ENCODE data around the gene HECTD1.
"Not testable (repeated sequence)": the region's sequence is repeated elsewhere in the genome, so short reads cannot be mapped to it uniquely, and the experiment has no call there.

The HECTD1 gene

DNA sequence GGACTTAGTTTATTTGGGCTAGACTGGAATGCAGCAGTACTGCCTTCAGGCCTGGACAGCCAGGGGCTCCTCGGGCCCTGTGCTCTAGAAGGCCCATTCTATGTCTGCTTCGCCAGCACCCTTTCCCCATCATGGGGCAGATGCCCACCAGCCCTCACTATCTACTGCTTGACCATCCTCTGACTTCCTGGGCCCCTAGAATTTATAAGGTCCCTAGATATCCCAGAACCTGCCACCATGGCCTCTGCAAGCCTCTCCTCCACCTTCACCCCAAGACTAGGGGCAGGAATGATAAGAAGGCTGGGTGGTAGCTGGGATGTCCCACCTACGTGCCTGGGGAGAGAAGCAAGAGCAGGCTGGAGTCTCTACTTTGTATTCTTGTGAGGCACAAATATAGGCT lies 122.6 kb downstream of the HECTD1 start:
- no peak for DNase-seq

DNA sequence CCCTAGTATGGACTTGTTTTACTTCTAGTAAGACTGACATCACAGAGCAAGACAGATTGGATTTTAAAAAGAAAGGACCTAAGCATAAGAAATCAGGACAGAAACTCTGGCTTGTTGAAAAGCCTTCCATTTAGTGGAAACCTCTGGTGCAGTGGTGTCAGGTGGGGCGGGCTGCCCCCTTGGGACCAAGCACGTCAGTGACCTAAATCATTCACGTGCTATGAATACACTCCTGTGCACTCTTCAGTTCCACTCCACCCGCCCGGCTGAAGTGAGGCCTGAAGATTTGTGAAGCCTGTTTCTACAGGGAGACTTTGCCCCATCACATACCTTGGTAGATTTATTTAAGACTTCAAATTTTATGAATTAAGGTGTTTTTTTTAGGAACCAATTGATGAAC lies 123.2 kb downstream of the HECTD1 start:
- DNase-seq = no peak

DNA sequence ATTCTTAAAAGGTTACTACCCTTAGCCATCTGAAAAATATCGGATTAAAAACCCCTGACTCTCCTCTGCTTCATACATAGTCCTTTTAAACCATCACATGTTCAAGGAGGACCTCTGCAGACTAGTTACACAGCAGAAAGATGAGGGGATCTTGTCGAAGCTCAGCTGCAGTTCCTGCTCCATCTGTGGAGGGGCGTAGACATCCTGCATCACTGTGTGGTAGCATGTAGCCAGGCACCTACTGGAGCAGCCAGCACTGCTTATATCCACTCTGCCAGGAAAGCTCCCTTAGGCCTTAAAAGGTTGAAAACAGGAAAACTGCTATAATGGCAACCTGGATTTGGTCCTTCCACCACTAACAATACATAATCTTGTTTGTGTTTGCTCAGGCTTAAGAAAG lies 123.8 kb downstream of the HECTD1 start:
- no peak for DNase-seq

DNA sequence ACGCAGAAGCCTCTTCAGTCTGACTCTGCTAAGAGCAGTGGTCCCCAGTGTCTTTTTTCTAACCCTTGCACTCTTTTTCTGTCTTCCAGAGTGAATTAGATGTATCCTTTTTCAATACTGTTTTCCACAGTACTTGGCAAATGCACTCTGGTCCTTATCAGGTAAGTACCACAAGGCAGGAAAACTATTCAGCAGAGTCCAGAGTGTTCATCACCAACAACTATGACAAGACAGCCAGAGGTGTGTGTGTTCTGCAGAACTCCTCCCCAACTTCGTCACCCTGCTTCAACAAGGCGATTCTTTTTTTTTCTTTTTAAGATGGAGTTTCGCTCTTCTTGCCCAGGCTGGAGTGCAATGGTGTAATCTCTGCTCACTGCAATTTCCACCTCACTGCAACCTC lies 127.1 kb downstream of the HECTD1 start:
- DNase-seq = no peak

DNA sequence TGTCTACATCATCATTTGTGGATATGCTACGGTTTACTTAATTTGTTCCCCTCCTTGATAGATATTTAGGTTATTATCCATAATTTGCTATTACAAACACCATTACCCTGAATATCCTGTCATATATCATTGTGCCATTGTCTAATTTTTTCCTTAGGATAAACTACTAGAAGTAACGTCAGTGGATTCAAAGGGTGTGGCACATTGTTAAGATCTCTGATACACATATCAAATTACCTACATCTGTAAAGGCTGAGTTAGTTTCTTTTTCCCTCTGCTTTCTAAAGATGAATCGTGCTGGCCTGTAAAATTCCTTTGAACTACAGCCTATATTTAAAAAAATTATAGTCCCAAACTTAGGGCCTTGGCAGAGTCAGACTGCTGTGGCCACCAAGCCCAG lies 127.5 kb downstream of the HECTD1 start:
- DNase-seq = no peak

DNA sequence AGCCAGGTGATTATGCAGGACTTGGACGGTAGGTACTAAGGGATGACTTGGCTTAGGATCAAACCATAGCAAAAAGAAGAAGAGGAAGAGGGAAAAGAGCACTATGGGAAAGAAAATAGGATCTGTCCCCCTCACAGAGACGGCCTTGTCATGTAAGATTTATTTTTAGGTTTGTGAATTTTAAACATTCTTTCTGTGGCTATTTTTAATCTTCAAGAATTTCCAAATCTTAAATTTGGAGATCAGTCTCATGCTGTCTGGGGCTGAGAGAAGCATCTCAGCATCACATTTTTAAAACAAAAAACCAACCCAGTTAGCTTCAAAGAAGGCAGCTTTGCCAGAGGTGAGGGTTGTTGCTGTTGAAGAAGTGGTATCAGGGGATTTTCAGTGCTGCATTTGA lies 128.8 kb downstream of the HECTD1 start:
- DNase-seq = no peak

DNA sequence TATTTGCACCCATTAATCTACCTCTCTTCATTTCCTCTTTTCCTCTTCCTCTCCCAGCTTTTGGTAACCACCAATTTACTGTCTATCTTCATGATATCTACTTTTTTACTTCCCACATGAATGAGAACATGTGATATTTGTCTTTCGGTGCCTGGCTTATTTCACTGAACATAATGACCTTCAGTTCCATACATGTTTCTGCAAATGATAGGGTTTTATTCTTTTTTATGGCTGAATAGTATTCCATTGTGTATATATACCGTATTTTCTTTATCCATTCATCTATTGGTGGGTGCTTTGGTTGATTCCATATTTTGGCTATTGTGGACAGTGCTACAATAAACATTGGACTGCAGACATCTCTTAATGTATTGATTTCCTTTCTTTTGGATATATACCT lies 132.4 kb downstream of the HECTD1 start:
- no peak for DNase-seq

DNA sequence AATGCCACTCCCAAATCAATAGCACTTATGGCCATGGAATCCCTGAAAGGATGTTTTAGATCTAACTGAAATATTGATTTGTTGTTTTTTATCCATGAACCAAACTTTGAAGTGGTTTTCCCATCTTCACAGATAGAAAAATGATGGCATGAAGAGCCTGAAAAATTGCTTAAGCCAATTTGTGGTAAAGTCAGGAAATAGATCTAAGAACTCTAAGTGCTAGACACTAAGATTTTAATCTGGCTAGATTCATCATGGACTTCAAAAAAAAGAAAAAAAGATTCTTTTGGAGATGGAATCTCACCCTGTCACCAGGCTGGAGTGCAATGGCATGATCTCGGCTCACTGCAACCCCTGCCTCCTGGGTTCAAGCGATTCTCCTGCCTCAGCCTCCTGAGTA lies 136.4 kb downstream of the HECTD1 start:
- DNase-seq = no peak

DNA sequence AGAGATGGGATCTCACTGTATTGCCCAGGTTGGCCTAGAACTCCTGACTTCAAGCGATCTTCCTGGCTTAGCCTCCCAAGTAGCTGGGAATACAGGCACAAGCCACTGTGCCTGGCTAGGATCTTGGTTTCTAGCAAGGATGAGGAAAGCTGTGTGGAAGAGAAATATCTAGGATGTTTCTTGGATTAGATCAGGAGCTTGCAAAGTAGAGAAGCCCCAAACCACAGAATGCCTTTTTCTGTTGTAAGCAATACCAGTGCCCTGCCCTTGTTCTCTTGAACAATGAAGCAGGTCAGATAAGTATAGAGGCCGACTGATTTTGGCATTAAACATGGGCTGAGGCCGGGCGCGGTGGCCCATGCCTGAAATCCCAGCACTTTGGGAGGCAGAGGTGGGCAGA lies 137.2 kb downstream of the HECTD1 start:
- DNase-seq = no peak

DNA sequence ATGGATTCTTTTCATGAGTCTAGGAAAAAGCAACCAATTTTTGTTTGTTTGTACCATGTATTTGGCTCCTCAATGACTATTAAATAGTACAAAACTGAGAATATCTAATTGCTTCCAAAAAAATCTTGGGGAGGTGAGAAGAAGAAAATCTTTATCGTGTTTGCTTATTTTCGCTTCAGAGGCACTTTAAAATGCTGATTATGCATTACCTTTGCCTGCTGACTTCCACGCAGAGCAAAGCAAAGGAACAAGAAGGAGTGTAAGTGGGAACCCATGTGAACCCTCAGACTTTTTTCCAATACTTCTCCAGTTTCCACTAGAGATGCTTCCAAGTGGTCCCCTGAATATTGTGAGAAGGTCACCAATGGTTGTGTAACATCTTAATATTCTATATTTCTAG lies 138.2 kb downstream of the HECTD1 start:
- DNase-seq = no peak

DNA sequence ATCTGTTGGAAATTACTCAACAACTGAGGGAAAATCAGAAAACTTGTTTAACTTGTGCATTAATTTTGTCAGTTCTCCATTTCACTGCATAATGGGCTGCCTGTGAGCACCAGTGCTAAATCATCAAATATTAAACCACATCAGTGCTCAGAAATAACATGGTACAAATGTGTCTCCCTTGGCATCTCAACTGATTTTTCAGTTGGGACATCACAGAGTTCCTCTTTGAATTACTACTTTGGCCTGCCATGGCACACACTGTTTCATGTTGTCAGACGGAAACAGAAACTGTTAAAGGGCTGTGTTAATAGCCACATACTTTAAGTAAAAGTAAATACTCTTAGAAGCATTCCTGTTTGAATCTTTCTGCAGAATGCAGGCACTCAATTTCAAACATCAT lies 139.4 kb downstream of the HECTD1 start:
- no peak for DNase-seq

DNA sequence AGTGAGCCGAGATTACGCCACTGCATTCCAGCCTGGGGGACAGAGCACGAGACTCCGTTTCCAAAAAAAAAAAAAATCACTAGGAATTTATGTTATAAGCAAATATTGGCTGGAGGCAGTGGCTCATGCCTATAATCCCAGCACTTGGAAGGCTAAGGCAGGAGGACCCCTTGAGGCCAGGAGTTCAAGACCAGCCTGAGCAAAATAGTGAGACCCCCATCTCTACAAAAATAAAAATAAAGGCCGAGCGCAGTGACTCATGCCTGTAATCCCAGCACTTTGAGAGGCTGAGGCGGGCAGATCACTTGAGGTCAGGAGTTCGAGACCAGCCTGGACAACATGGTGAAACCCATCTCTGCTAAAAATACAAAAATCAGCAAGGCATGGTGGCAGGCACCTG lies 144.7 kb downstream of the HECTD1 start:
- DNase-seq = not testable (repeated sequence)

DNA sequence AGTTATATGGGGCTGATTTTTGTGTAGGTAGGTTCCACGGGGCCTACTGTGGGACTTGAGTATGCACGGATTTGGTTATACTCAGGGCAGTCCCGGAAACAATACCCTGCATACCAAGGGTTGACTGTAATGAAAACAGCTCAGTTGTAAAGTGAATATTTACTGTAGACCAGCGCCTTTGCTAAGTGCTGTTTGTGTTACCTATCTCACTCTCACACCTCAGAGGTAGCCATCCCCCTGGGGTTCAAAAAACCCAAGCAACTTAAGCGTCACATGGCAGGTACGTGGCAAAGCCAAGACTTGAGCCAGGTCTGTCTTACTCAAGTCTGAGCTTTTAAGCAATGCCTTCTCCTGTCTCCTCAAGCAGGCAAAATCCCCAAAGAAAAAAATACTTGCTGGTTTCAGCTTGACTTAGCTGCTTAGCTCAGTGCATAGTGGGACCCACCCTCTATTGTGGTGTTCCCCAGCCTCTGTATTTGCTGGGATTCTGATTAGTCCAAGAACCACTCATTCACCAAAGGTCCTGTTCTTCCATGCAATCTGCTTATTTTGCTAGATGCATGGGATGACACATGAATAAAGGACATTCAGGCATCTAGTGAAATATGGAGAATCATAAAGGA lies 147.2 kb downstream of the HECTD1 start:
- DNase-seq = no peak

DNA sequence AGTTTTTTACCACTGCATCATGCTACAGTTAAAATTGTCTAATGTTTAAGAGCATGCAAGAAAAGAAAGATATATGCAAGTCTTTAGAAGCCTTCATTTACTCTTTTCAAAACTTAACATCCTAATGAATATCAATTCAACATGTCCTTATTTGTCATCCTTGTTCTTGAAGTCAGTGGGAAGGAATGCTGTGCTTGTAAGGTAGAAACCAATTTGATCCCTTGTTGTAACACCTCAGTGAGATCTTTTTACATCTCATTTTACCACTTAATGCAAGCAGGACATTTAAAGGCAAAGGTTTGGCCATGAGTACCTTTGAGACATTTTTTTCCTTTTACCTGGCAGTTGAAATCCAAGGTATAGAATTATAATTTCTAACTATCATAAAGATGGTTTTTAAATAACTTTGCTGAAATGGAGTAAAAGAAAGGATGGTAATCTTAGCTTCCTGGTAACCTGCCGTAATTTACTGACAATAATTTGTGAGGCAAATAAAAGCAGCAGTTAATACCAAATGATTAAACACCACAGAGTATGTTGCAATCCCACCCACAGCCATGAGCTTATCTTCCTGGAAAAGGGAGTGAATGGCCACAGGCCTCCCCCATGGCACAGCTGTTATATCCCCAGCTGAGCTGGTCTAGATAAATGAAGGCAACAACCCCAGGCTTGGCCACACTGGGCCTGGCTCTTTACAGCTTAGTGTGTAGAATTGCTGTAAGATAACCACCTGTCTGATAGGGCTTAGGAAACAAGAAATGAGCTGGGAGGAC lies 148.3 kb downstream of the HECTD1 start:
- DNase-seq = peak in 1 of 2 donors; percentile 83

DNA sequence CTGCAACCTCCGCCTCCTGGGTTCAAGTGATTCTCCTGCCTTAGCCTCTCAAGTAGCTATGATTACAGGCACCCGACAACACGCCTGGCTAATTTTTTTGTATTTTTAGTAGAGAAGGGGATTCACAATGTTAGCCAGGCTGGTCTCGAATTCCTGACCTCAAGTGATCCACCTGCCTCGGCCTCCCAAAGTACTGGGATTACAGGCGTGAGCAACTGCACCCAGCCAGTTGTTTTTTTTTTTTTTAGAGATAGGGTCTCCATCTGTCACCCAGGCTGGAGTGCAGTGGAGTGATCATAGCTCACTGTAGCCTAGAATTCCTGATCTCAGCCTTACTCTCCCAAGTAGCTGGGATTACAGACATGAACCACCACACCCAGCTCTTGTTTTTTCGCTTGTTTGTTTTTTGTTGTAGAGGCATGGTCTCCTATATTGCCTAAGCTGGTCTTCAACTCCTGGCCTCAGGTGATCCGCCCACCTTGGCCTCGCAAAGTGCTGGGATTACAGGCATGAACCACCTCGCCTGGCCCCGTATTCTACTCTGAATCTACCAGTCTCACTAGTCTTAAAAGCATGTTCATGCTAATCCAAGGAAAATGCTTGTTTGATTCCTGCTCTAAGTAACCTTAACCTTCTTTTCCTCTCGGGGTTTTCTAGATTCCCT lies 149.8 kb downstream of the HECTD1 start:
- DNase-seq = no peak

DNA sequence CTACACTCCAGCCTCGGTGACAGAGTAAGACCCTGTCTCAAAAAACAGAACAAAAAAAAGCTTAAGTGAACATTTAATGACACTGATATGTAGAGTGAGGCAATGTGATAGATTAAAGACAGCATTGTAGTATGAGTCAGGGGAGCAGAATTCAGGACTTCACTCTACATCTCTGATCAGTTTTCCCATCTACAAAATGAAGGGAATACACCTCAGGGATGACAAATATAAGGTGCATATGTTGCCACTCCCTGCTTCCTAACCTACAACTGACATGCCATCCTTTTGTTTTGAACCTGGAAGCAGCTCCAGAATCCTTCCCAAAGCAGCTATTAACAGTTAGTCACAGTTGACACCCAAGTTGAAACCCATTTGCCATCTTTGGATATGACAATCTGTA lies 150.6 kb downstream of the HECTD1 start:
- DNase-seq = no peak

DNA sequence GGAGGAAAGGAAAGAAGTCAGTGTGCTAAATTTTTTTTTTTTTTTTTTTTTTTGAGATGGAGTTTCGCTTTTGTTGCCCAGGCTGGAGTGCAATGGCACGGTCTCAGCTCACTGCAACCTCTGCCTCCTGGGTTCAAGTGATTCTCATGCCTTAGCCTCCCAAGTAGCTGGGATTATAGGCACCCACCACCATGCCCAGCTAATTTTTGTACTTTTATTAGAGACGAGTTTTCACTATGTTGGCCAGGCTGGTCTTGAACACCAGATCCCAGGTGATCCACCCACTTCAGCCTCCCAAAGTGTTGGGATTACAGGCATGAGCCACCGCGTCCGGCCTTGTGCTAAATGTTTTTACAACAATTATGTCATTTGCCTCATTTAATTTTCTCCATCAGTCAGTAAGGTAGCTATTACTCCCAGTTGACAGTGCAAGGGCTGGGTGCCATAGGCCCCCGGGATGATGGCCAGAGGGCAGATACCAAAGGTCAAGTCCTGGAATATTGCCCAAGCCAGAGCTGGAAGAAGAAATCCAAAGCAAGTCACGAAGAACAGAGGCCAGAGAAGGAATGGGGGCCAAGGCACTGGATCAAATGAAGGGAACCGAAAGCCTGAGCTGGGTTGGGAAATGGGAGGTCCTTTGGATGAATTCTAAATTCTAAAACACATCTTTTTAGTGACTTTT lies 154.5 kb downstream of the HECTD1 start:
- not testable (repeated sequence) for DNase-seq

DNA sequence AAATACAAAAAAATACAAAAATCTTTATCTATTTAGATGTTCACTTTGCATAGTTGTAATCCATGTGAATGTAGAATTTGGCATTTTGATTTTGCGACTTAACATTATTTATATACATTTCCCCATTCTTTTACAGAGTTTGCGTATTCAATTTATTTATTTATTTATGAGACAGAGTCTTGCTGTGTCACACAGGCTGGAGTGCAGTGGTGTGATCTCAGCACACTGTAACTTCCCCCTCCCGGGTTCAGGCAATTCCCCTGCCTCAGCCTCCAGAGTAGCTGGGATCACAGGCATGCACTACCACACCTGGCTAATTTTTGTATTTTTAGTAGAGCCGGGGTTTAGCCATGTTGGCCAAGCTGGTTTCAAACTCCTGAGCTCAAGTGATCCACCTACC lies 156.1 kb downstream of the HECTD1 start:
- no peak for DNase-seq

DNA sequence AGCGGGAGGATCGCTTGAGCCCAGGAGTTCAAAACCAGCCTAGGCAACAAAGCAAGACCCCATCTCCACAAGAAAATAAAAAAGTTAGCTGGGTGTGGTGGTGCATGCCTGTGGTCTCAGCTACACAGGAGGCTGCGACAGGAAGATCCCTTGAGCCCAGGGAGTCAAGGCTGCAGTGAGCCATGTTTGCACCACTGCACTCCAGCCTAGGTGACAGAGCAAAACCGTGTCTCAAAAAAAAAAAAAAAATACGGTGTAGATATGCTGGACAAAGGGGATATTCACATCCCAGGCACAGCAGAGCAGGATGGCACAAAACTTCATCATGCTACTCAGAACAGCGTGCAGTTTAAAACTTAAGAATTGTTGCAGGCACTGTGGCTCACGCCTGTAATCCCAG lies 156.6 kb downstream of the HECTD1 start:
- DNase-seq = no peak
